HT1080 (cell line): ENCODE measurements around the gene CLDND2. TPM values are rescaled to one million over a fixed set of nuclear protein-coding genes. Genes with fewer than 3 reads are reported as not detected.
"Not testable (repeated sequence)": the region's sequence is repeated elsewhere in the genome, so short reads cannot be mapped to it uniquely, and the experiment has no call there.

Experiments used
- DNase-seq: peaks from one replicate; pipeline ENCODE4 v3.0.0-alpha.2; 2015; ENCODE audit warnings: low read depth
- polyA plus RNA-seq, 2 experiments: library from polyadenylated mRNA; depleted of rRNA; stranded (reverse); fragments of >200 nt; gene quantifications; 2 replicates each; pipeline ENCODE4 v1.2.3, GENCODE V29; 2015
- total RNA-seq: library from RNA; depleted of rRNA; stranded (reverse); fragments of >200 nt; shearing (Covaris generic); gene quantifications from 2 replicates; pipeline ENCODE4 v1.2.3, GENCODE V29; 2014; rRNA removed

Gene CLDND2
- not detected in 2 replicates for total RNA-seq
- not detected in 2 replicates for polyA plus RNA-seq (2015; cell fraction: cytosol; rRNA removed)
- polyA plus RNA-seq (2015; cell fraction: nucleus; rRNA removed) = not detected in 2 replicates

- no peak for DNase-seq
These were observed at the start of gene CLDND2 for GRCh38 chr19:51368366-51369282. CLDND2 (minus strand) TSS chr19:51369003; CDS start chr19:51368577, 426 bp downstream.

GRCh38 chr19:51417810-51418157, 49.0 kb upstream of the CLDND2 start:
- DNase-seq = no peak

- DNase-seq = peak; percentile 11
These were observed 48.5 kb upstream of the CLDND2 start, which contains the start of gene SIGLEC10 for GRCh38 chr19:51417107-51417809. SIGLEC10 (minus strand) TSS chr19:51417642; CDS start chr19:51417581, 61 bp downstream.

GRCh38 chr19:51416422-51416821, 47.6 kb upstream of the CLDND2 start:
- DNase-seq = not testable (repeated sequence)

- no peak for DNase-seq
These were observed 46.4 kb upstream of the CLDND2 start for GRCh38 chr19:51415187-51415586.

GRCh38 chr19:51410950-51411748, 42.3 kb upstream of the CLDND2 start:
- DNase-seq = no peak

GRCh38 chr19:51407511-51408131, 38.8 kb upstream of the CLDND2 start:
- DNase-seq = peak; percentile 54

- no peak for DNase-seq
These were observed 33.3 kb upstream of the CLDND2 start for GRCh38 chr19:51402117-51402516.

GRCh38 chr19:51399936-51400335, 31.1 kb upstream of the CLDND2 start:
- DNase-seq = not testable (repeated sequence)

GRCh38 chr19:51399231-51399630, 30.4 kb upstream of the CLDND2 start:
- DNase-seq = no peak

GRCh38 chr19:51398096-51398704, 29.4 kb upstream of the CLDND2 start:
- peak; percentile 10 for DNase-seq

GRCh38 chr19:51397453-51397852, 28.6 kb upstream of the CLDND2 start:
- not testable (repeated sequence) for DNase-seq

- DNase-seq = no peak
These were observed 27.4 kb upstream of the CLDND2 start for GRCh38 chr19:51396175-51396574.

- DNase-seq = peak; percentile 99
These were observed 25.4 kb upstream of the CLDND2 start for GRCh38 chr19:51394050-51394836.

- DNase-seq = no peak
These were observed 23.9 kb upstream of the CLDND2 start for GRCh38 chr19:51392701-51393100.

GRCh38 chr19:51391073-51391611, 22.3 kb upstream of the CLDND2 start:
- DNase-seq = no peak

GRCh38 chr19:51389143-51389542, 20.3 kb upstream of the CLDND2 start:
- DNase-seq = no peak

- no peak for DNase-seq
These were observed 19.2 kb upstream of the CLDND2 start, which contains the start of gene LIM2 for GRCh38 chr19:51387924-51388389. LIM2 (minus strand) TSS chr19:51387974; CDS start chr19:51387443, 531 bp downstream.
